ENCODE measurements around the gene DRD1. TPM values are rescaled to one million over a fixed set of nuclear protein-coding genes. Genes with fewer than 3 reads are reported as not detected.

The DRD1 gene
- total RNA-seq, 1 donor from 2014 or later = not detected

DNA sequence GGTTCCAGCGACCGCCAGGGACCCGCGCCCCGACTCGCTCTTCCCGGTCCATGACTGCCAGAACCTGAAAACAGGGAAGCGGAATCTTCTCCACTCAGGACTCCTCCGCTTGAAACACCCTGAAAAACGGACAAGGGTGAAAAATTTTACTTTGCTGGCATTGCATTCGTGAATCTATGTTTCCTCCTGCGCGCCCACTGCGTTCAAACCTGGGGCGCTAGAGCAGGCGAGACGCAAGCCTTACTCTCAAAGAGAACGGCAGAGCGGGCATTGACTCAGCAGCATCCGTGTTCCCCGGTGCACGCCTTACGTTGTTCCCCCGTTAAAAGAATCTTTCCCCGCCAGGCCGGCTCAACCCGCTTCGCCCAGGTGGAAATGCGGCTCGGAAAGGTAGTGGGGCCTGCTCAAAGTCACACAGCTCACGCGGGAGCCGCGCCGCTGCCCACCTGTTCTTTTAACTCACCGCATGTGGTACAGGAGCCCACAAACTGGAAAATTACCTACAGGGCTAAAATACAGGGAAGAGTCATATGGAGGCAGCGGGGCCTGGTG, 999 bp upstream of the DRD1 start:
- no peaks in the 10 kb centered on the region for H3K36me3 Mint-ChIP-seq (ENCODE audit: low read depth)
- no peak for DNase-seq (ENCODE audit: low read depth, low spot score)
- no peaks in the 10 kb centered on the region for H3K9me3 Mint-ChIP-seq
- H3K27ac Mint-ChIP-seq (ENCODE audit: unreplicated experiment) = no peak overlapping the region
- TF ChIP-seq, protein P1, sequence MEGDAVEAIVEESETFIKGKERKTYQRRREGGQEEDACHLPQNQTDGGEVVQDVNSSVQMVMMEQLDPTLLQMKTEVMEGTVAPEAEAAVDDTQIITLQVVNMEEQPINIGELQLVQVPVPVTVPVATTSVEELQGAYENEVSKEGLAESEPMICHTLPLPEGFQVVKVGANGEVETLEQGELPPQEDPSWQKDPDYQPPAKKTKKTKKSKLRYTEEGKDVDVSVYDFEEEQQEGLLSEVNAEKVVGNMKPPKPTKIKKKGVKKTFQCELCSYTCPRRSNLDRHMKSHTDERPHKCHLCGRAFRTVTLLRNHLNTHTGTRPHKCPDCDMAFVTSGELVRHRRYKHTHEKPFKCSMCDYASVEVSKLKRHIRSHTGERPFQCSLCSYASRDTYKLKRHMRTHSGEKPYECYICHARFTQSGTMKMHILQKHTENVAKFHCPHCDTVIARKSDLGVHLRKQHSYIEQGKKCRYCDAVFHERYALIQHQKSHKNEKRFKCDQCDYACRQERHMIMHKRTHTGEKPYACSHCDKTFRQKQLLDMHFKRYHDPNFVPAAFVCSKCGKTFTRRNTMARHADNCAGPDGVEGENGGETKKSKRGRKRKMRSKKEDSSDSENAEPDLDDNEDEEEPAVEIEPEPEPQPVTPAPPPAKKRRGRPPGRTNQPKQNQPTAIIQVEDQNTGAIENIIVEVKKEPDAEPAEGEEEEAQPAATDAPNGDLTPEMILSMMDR (conservative IDR thresholded peaks at IDR 0.05) = no peak
- no peak overlapping the region for H3K4me3 Mint-ChIP-seq
- peaks cover 14% of the 10 kb centered on the region for H3K4me1 Mint-ChIP-seq
- H3K27me3 Mint-ChIP-seq (ENCODE audit: low read depth) = peaks cover 81% of the 10 kb centered on the region

DNA sequence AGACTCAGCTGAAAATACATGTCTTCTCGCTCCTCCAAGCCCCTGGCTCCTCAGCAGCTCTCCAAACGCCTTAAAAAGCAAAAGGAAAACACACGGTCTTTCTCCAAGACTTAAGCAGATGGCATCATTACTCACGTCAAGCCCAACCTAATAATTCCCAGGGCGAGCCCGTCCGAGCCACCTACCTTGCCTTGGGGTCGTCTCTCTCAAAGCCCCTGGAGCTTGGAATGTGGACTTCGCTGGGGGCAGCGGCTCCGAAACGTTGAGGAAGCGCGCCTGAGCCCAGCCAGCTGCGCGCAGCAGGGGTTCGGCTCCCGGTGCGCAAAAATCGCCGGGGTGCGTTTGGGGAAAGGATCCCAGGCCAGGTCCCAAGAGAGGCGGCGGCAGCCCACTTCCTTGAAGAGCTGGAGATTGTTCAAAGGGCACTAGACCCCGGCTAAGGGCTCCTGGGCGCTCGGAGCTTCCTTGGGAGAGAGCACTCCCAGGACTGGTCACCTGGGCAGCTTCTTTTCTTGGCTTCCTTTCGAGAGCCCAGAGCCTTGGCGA, 395 bp downstream of the DRD1 start:
- Mint-ChIP-seq H3K4me3 (peak overlapping the region; percentile 20), H3K27me3 (ENCODE audit: low read depth) (peaks cover 86% of the 10 kb centered on the region), H3K36me3 (ENCODE audit: low read depth) (no peaks in the 10 kb centered on the region), H3K27ac (ENCODE audit: unreplicated experiment) (no peak overlapping the region), H3K9me3 (no peaks in the 10 kb centered on the region), H3K4me1 (peaks cover 11% of the 10 kb centered on the region)
- no peak for DNase-seq (ENCODE audit: low read depth, low spot score)
- TF ChIP-seq, protein P1 (conservative IDR thresholded peaks at IDR 0.05) = no peak

DNA sequence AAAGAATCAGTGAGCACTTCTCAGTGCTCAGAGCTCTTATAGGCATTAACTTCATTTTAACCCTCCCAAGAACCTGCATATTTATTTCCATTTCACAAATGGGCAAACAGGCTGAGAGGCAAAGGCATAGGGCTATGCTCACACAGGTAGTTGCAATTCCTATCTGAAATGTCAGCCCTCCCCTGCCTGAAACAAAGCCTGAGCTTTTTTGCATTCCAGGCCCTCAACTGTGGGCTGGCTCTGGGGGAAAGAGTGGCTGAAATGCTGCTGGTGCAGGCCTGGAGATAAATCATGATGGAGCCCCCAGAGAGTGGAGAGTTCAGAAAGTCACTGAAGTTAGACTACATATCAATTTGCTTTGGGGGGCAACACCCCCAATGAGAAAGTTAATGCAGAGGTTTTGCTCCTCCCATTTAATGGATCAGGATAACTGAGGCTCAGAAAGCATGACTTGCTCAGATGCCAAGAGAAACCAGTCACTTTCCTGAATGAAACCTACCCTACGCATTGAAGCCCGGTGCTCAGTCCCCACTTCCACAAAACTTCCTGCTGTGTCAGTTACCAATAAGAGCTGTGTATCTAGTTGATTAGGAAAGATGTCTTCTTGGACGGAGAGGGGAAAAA, 5.6 kb downstream of the DRD1 start:
- no peak overlapping the region for H3K27ac Mint-ChIP-seq (ENCODE audit: unreplicated experiment)
- no peak for DNase-seq (ENCODE audit: low read depth, low spot score)
- TF ChIP-seq, protein P1 (conservative IDR thresholded peaks at IDR 0.05) = no peak
- H3K9me3 Mint-ChIP-seq = no peaks in the 10 kb centered on the region
- H3K4me3 Mint-ChIP-seq = no peak overlapping the region
- peaks cover 46% of the 10 kb centered on the region for H3K27me3 Mint-ChIP-seq (ENCODE audit: low read depth)
- H3K36me3 Mint-ChIP-seq (ENCODE audit: low read depth) = no peaks in the 10 kb centered on the region
- H3K4me1 Mint-ChIP-seq = peaks cover 5% of the 10 kb centered on the region

DNA sequence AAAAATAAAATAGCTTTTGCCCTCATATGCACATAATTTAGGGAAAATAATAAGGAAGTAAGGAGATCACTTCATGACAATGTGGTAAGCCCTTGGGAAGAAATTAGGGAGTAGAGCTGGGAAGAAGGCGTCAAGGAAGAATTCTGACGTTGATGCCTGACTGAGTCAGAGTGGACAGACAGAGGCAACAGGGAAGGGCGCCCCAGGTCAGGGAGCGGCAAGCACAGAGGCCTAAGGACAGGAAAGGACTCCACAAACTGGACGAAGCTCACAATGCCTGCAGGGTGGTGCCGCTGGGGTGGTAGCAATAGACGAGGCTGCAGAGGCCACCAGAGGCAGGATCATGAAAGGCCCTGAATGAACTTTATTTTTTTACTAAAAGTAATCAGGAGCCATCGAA, 7.6 kb downstream of the DRD1 start:
- no peak for DNase-seq (ENCODE audit: low read depth, low spot score)
- no peak overlapping the region for H3K4me3 Mint-ChIP-seq
- no peaks in the 10 kb centered on the region for H3K9me3 Mint-ChIP-seq
- H3K27ac Mint-ChIP-seq (ENCODE audit: unreplicated experiment) = no peak overlapping the region
- peaks cover 26% of the 10 kb centered on the region for H3K27me3 Mint-ChIP-seq (ENCODE audit: low read depth)
- TF ChIP-seq, protein P1 (conservative IDR thresholded peaks at IDR 0.05) = no peak
- H3K36me3 Mint-ChIP-seq (ENCODE audit: low read depth) = no peaks in the 10 kb centered on the region
- H3K4me1 Mint-ChIP-seq = peaks cover 5% of the 10 kb centered on the region

DNA sequence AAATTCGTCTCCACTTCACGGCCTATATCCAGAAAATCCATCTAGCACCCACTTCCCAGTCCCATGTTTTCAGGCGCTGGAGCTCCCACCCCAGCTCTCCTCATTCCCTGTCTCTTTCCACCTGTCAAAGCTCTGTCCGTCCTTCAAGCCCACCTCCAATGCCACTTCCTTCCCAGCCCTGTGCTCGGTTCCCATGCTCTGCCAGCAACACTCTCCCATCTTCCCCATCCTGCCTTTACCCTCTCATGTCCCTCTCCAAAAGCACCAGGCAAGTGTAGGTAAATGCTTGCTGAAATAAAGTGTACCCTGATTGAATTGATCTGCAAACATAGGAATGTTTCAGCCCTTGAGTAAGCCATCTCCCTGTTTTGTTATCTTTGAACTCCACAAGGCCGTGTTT, 9.2 kb downstream of the DRD1 start:
- H3K36me3 Mint-ChIP-seq (ENCODE audit: low read depth) = no peaks in the 10 kb centered on the region
- peaks cover 5% of the 10 kb centered on the region for H3K4me1 Mint-ChIP-seq
- H3K4me3 Mint-ChIP-seq = no peak overlapping the region
- DNase-seq (ENCODE audit: low read depth, low spot score) = no peak
- peaks cover 11% of the 10 kb centered on the region for H3K27me3 Mint-ChIP-seq (ENCODE audit: low read depth)
- H3K27ac Mint-ChIP-seq (ENCODE audit: unreplicated experiment) = no peak overlapping the region
- H3K9me3 Mint-ChIP-seq = no peaks in the 10 kb centered on the region
- TF ChIP-seq, protein P1 (conservative IDR thresholded peaks at IDR 0.05) = no peak
